ENCODE data around the gene TBC1D32.

TBC1D32 gene

GRCh38 chr6:121352941-121353340 is 18.7 kb upstream of the TBC1D32 start:
- TF ChIP-seq FOXP2 (optimal IDR thresholded peaks at IDR 0.05; ENCODE audit: control extremely low read depth, extremely low read length, insufficient read depth) (no peak), EZH2 (IDR thresholded peaks at IDR 0.05) (no peak), POLR2AphosphoS5 (IDR thresholded peaks at IDR 0.05; ENCODE audit: borderline replicate concordance, low read depth, low read length) (no peak)
- H3K27ac ChIP-seq = no peak overlapping the region

DNA sequence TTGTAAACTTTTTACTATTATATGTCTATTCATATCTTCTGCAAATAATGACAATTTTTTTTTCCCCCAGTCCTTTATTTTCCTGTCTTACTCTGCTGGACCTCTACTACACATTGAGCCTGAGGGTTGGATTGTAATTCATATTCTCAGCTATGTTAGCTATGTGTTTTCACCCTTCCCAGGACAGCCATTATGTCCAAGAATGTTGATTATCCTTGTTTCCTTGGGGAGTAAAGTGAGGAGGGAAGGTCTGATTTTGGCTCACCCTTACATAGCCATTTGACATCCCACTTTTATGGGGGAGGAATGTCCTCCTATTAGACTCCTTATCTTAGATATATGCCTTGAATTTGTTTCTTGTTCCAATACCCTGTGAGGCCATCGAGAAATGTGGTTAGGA is 17.6 kb upstream of the TBC1D32 start:
- no peak for DNase-seq (ENCODE audit: low read depth, low spot score)
- no peak overlapping the region for H3K4me3 ChIP-seq
- H3K9me3 ChIP-seq (ENCODE audit: low read depth, low read length) = no peaks in the 10 kb centered on the region
- no peak overlapping the region for H3K9ac ChIP-seq (ENCODE audit: insufficient read length)
- TF ChIP-seq EZH2 (IDR thresholded peaks at IDR 0.05) (no peak), POLR2AphosphoS5 (IDR thresholded peaks at IDR 0.05; ENCODE audit: borderline replicate concordance, low read depth, low read length) (no peak), FOXP2 (optimal IDR thresholded peaks at IDR 0.05; ENCODE audit: control extremely low read depth, extremely low read length, insufficient read depth) (no peak)
- H3K36me3 ChIP-seq (ENCODE audit: insufficient read depth, low read length) = no peaks in the 10 kb centered on the region
- H3K27ac ChIP-seq = no peak overlapping the region

More at GRCh38 chr6:121352941-121353340, 18.7 kb upstream of the TBC1D32 start:
- no peak for DNase-seq (ENCODE audit: low read depth, low spot score)
- no peaks in the 10 kb centered on the region for H3K36me3 ChIP-seq (ENCODE audit: insufficient read depth, low read length)
- no peak overlapping the region for H3K9ac ChIP-seq (ENCODE audit: insufficient read length)
- H3K4me3 ChIP-seq = no peak overlapping the region
- H3K9me3 ChIP-seq (ENCODE audit: low read depth, low read length) = no peaks in the 10 kb centered on the region

- H3K27ac ChIP-seq = no peak overlapping the region
- no peak for DNase-seq (ENCODE audit: low read depth, low spot score)
- H3K9ac ChIP-seq (ENCODE audit: insufficient read length) = no peak overlapping the region
- no peaks in the 10 kb centered on the region for H3K9me3 ChIP-seq (ENCODE audit: low read depth, low read length)
- no peaks in the 10 kb centered on the region for H3K36me3 ChIP-seq (ENCODE audit: insufficient read depth, low read length)
- no peak for TF ChIP-seq POLR2AphosphoS5 (IDR thresholded peaks at IDR 0.05; ENCODE audit: borderline replicate concordance, low read depth, low read length)
- no peak for TF ChIP-seq FOXP2 (optimal IDR thresholded peaks at IDR 0.05; ENCODE audit: control extremely low read depth, extremely low read length, insufficient read depth)
- TF ChIP-seq EZH2 (IDR thresholded peaks at IDR 0.05) = no peak
- no peak overlapping the region for H3K4me3 ChIP-seq
Measured at GRCh38 chr6:121349596-121349995, 15.3 kb upstream of the TBC1D32 start.

DNA sequence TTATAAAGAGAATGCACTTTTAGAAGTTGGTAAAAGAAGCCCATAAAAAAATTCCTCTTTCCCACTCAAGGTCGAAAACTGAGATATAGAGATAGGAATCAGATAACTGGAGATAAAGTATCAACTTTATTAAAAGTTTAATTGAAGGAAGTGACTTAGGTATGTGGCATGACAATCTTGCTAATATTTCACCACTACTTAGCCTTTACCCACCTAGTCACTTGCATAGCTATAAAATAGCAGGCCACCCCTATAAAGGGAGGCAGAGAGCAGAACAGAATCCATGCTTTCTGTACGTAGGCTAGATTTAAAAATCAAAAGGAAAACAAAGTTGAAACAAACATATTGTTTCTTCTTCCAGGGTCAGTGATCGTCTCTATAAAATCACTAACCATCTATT is 13.2 kb upstream of the TBC1D32 start:
- no peaks in the 10 kb centered on the region for H3K9me3 ChIP-seq (ENCODE audit: low read depth, low read length)
- TF ChIP-seq FOXP2 (optimal IDR thresholded peaks at IDR 0.05; ENCODE audit: control extremely low read depth, extremely low read length, insufficient read depth) (no peak), POLR2AphosphoS5 (IDR thresholded peaks at IDR 0.05; ENCODE audit: borderline replicate concordance, low read depth, low read length) (no peak)
- DNase-seq (ENCODE audit: low read depth, low spot score) = no peak

GRCh38 chr6:121344539-121344938 is 10.3 kb upstream of the TBC1D32 start:
- H3K27ac ChIP-seq = no peak overlapping the region
- no peaks in the 10 kb centered on the region for H3K36me3 ChIP-seq (ENCODE audit: insufficient read depth, low read length)
- TF ChIP-seq POLR2AphosphoS5 (IDR thresholded peaks at IDR 0.05; ENCODE audit: borderline replicate concordance, low read depth, low read length) (no peak), EZH2 (IDR thresholded peaks at IDR 0.05) (no peak), FOXP2 (optimal IDR thresholded peaks at IDR 0.05; ENCODE audit: control extremely low read depth, extremely low read length, insufficient read depth) (no peak)
- H3K4me3 ChIP-seq = no peak overlapping the region
- no peaks in the 10 kb centered on the region for H3K9me3 ChIP-seq (ENCODE audit: low read depth, low read length)
- H3K9ac ChIP-seq (ENCODE audit: insufficient read length) = no peak overlapping the region
- no peak for DNase-seq (ENCODE audit: low read depth, low spot score)

More for the DNA sequence above, 13.2 kb upstream of the TBC1D32 start:
- no peaks in the 10 kb centered on the region for H3K36me3 ChIP-seq (ENCODE audit: insufficient read depth, low read length)
- no peak overlapping the region for H3K27ac ChIP-seq
- no peak overlapping the region for H3K9ac ChIP-seq (ENCODE audit: insufficient read length)
- H3K4me3 ChIP-seq = no peak overlapping the region

GRCh38 chr6:121339639-121340226 is 5.5 kb upstream of the TBC1D32 start:
- no peak overlapping the region for H3K9ac ChIP-seq (ENCODE audit: insufficient read length)
- H3K27ac ChIP-seq = no peak overlapping the region
- no peak overlapping the region for H3K4me3 ChIP-seq
- no peaks in the 10 kb centered on the region for H3K9me3 ChIP-seq (ENCODE audit: low read depth, low read length)
- H3K36me3 ChIP-seq (ENCODE audit: insufficient read depth, low read length) = no peaks in the 10 kb centered on the region
- no peak for TF ChIP-seq FOXP2 (optimal IDR thresholded peaks at IDR 0.05; ENCODE audit: control extremely low read depth, extremely low read length, insufficient read depth)
- no peak for TF ChIP-seq EZH2 (IDR thresholded peaks at IDR 0.05)
- no peak for TF ChIP-seq POLR2AphosphoS5 (IDR thresholded peaks at IDR 0.05; ENCODE audit: borderline replicate concordance, low read depth, low read length)
- DNase-seq (ENCODE audit: low read depth, low spot score) = no peak

DNA sequence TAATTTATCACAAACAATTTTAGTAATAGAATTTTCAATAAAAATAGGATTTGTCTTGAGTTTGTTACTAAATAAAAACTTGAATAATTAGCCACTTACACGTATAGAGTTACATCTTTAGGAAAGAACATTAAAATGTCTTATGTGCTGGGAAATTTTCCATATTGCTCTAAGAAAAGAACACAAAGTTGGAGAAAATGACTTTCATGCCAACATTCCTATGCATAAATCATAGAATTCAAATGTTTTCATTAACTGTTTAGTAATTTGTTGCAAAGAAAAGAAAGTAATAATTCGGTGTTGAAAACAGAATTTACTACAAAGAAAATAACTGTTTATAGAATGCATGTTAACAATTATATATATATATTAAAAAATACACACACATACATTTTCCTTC is 4.7 kb upstream of the TBC1D32 start:
- Histone ChIP-seq H3K4me3 (no peak overlapping the region), H3K9ac (ENCODE audit: insufficient read length) (no peak overlapping the region), H3K27ac (no peak overlapping the region), H3K9me3 (ENCODE audit: low read depth, low read length) (no peaks in the 10 kb centered on the region), H3K36me3 (ENCODE audit: insufficient read depth, low read length) (no peaks in the 10 kb centered on the region)
- no peak for DNase-seq (ENCODE audit: low read depth, low spot score)
- TF ChIP-seq EZH2 (IDR thresholded peaks at IDR 0.05) = no peak
- TF ChIP-seq POLR2AphosphoS5 (IDR thresholded peaks at IDR 0.05; ENCODE audit: borderline replicate concordance, low read depth, low read length) = no peak
- TF ChIP-seq FOXP2 (optimal IDR thresholded peaks at IDR 0.05; ENCODE audit: control extremely low read depth, extremely low read length, insufficient read depth) = no peak

- Histone ChIP-seq H3K9me3 (ENCODE audit: low read depth, low read length) (no peaks in the 10 kb centered on the region), H3K9ac (ENCODE audit: insufficient read length) (no peak overlapping the region), H3K4me3 (no peak overlapping the region), H3K27ac (no peak overlapping the region), H3K36me3 (ENCODE audit: insufficient read depth, low read length) (no peaks in the 10 kb centered on the region)
- TF ChIP-seq EZH2 (IDR thresholded peaks at IDR 0.05) (no peak), POLR2AphosphoS5 (IDR thresholded peaks at IDR 0.05; ENCODE audit: borderline replicate concordance, low read depth, low read length) (no peak), FOXP2 (optimal IDR thresholded peaks at IDR 0.05; ENCODE audit: control extremely low read depth, extremely low read length, insufficient read depth) (no peak)
- DNase-seq (ENCODE audit: low read depth, low spot score) = no peak
Measured at GRCh38 chr6:121338366-121338765, 4.1 kb upstream of the TBC1D32 start.

Measured in SK-N-MC (cell line).